T follicular helper cell (primary cell): ENCODE data around the gene KISS1R.
A peak's percentile ranks its signal among the peaks of the same experiment; 100 is the strongest.

Experiments
- DNase-seq: peaks from one replicate; pipeline ENCODE4 v3.0.0-alpha.2; 2020; ENCODE audit warnings: low read depth

The KISS1R gene

GRCh38 chr19:938233-938923, 21.2 kb downstream of the KISS1R start:
- no peak for DNase-seq

GRCh38 chr19:939439-939838, 22.3 kb downstream of the KISS1R start:
- no peak for DNase-seq

GRCh38 chr19:939922-940321, 22.8 kb downstream of the KISS1R start:
- DNase-seq: no peak

- peak; percentile 46 for DNase-seq
Observed at GRCh38 chr19:940591-941291, 23.6 kb downstream of the KISS1R start.

- no peak for DNase-seq
Observed at GRCh38 chr19:941292-942132, 24.4 kb downstream of the KISS1R start.

- DNase-seq: no peak
Observed at GRCh38 chr19:942133-942645, 25.1 kb downstream of the KISS1R start.

GRCh38 chr19:943551-944170, 26.5 kb downstream of the KISS1R start:
- no peak for DNase-seq

GRCh38 chr19:944171-944567, 27.0 kb downstream of the KISS1R start:
- no peak for DNase-seq

- DNase-seq: no peak
Observed at GRCh38 chr19:944663-945241, 27.6 kb downstream of the KISS1R start.

GRCh38 chr19:945401-946252, 28.5 kb downstream of the KISS1R start:
- no peak for DNase-seq

DNA sequence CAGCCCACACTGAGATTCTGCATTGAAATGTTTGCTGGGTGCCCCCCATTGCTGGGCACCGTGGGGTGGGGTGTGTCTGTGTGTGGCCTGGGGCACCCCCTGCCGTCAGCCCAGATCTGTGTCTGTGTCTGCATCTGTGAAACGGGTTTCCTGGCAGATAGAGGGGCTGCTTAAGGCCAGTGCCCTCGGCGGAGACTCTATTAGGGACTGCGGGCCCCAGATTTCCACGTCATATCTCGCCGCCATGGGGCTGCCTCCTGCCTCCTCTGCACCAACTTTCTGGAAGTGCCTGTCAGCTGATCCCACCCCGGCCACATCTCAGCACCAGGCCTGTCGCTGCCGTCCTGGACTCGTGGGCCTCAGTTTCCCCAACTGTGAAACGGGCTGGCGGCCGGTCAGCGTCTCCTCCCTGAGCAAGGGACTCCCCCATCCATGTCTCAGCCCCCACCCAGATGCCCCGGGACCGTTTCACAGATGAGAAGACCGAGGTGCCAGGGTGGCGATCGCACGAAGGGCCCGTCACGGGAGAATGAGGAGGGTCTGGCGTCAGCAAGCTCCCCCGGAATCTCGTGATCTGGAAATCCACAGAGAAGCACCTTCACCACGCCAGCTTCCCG, 30.1 kb downstream of the KISS1R start:
- no peak for DNase-seq

- DNase-seq: no peak
Observed at GRCh38 chr19:947707-948539, 30.8 kb downstream of the KISS1R start.

DNA sequence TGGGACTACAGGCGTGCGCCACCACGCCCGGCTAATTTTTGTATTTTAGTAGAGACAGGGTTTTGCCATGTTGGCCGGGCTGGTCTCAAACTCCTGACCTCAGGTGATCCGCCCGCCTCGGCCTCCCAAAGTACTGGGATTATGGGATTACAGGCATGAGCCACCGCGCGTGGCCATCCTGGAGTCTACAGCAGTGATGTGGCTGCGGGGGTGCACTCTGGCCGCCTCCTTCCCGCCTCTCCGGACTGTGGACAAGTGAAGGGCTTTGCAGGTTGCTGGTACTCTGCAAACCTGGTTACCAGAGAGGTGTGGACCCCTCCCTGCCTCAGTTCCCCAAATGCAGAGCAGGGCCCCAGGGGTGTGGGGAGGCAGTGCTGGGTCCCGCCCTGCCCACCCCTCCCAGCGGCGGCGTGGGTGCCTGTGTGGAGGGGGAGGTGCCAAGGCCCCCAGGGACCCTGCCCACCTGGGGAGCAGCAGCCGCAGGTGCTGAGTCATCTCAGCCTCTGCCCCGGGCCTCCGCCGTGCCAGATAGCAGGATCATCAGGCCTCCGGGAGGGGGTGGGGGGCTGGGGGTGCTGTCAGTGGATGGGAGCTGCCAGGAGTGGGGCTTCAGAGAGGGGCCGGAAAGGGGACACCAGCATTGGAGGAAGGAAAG, 31.8 kb downstream of the KISS1R start:
- DNase-seq: no peak

GRCh38 chr19:950352-951066, 33.4 kb downstream of the KISS1R start:
- DNase-seq: no peak

DNA sequence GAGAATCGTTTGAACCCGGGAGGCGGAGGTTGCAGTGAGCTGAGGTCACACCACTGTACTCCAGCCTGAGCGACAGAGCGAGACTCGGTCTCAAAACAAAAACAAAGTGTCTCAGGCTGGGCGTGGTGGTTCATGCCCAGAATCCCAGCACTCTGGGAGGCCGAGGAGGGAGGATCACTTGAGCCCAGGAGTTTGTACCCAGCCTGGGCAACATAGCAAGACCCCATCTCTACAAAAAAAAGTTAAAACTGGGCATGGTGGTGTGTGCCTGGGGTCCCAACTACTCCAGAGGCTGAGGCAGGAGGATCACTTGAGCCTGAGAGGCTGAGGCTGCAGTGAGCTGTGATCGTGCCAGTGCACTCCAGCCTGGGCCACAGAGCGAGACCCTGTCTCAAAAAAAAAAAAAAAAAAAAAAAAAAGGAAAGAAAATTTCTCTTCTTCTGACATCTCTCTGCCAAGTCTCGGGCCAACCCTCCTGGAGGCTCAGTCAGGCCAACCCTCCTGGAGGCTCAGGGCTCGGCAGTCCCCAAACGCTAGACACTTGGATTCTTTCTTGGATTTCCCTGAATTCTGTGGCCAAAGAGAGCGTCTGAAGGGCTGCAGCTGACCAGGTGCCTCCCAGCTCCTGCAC, 35.0 kb downstream of the KISS1R start:
- no peak for DNase-seq

GRCh38 chr19:952680-953444, 35.7 kb downstream of the KISS1R start:
- no peak for DNase-seq
